Endothelial cell of umbilical vein (primary cell): Measurements from ENCODE around the gene SF3B4. TPM values are rescaled to one million over a fixed set of nuclear protein-coding genes. Genes with fewer than 3 reads are reported as not detected.
"Not testable (repeated sequence)": the region's sequence is repeated elsewhere in the genome, so short reads cannot be mapped to it uniquely, and the experiment has no call there.

Experiments used
- BruUV-seq: library from RNA; stranded (reverse); fragments of 400-500 nt; replicated peaks from 2 replicates; lab custom pipeline; 2021; lab: Mats Ljungman, UMichigan
- CTCF ChIA-PET: fragments of 300-600, 350-600 bp; sonication (Branson Sonifier 250); formaldehyde crosslinking; loops from one replicate; lab custom pipeline; 2021; ENCODE audit warnings: antibody characterized with exemption, inconsistent platforms; lab: Charles Lee
- POLR2A ChIA-PET: fragments of 300-600, 350-600 bp; sonication (Branson Sonifier 250); formaldehyde crosslinking; loops from one replicate; lab custom pipeline; 2021; ENCODE audit warnings: antibody characterized with exemption, inconsistent platforms; lab: Charles Lee
- DNase-seq: peaks from one replicate; pipeline ENCODE4 v3.0.0-alpha.2; 2011; ENCODE audit warnings: low read depth, low spot score
- FAIRE-seq: peaks from 2 replicates; lab custom pipeline; 2011; peaks lifted over from hg19 to GRCh38; lab: Jason Lieb, UNC
- H2AFZ ChIP-seq: 2 replicates; pipeline ENCODE4 v1.6.0; 2012; ENCODE audit warnings: low read depth, low read length, control low read depth, inconsistent platforms
- H3K27ac ChIP-seq: 2 replicates; pipeline ENCODE4 v1.5.1; 2011; ENCODE audit warnings: low read depth, mild to moderate bottlenecking, control low read depth, low read length, moderate library complexity; ENCODE audit not compliant: insufficient read depth
- H3K27me3 ChIP-seq, 2 experiments: 2 replicates each; pipeline versions ENCODE4 v1.6.0 to v1.6.1; 2011; ENCODE audit warnings: low read length in 2 of 2, mixed read lengths in 1 of 2; ENCODE audit not compliant: control insufficient read depth in 2 of 2, insufficient read depth in 2 of 2
- H3K36me3 ChIP-seq, 2 experiments: 2 replicates in 1 of 2; 3 replicates in 1 of 2; pipeline ENCODE4 v1.5.1; 2011; ENCODE audit warnings: low read length in 2 of 2, mild to moderate bottlenecking in 1 of 2, moderate library complexity in 1 of 2; ENCODE audit not compliant: control insufficient read depth in 2 of 2, insufficient read depth in 2 of 2; ENCODE audit errors: extremely low read depth in 1 of 2
- H3K4me1 ChIP-seq: 3 replicates; pipeline ENCODE4 v1.5.1; 2011; ENCODE audit warnings: mild to moderate bottlenecking, low read length; ENCODE audit not compliant: control insufficient read depth, insufficient read depth; ENCODE audit errors: extremely low read depth
- H3K4me2 ChIP-seq: 2 replicates; pipeline ENCODE4 v1.6.1; 2011; ENCODE audit warnings: low read length, control low read depth, mixed read lengths; ENCODE audit not compliant: insufficient read depth
- H3K4me3 ChIP-seq, 3 experiments: fragments of 200-600 bp in 1 of 3; sonication (generic), shearing (Covaris generic) in 1 of 3; replicated peaks in 1 of 3; 2 replicates each; pipeline ENCODE4 v1.5.1; 2011 to 2016; ENCODE audit warnings: control low read depth in 3 of 3, low read length in 3 of 3, mild to moderate bottlenecking in 2 of 3, inconsistent platforms in 1 of 3, low read depth in 1 of 3, moderate library complexity in 1 of 3; ENCODE audit not compliant: insufficient read depth in 1 of 3
- H3K79me2 ChIP-seq: 2 replicates; pipeline ENCODE4 v1.6.0; 2012; ENCODE audit warnings: low read length, inconsistent platforms; ENCODE audit not compliant: control insufficient read depth, insufficient read depth
- H3K9ac ChIP-seq: replicated peaks from 2 replicates; pipeline ENCODE3; 2011; ENCODE audit warnings: low read length, control low read depth; ENCODE audit not compliant: insufficient read depth; ENCODE audit errors: extremely low read depth
- H3K9me1 ChIP-seq: replicated peaks from 3 replicates; pipeline ENCODE4 v1.6.0; 2011; ENCODE audit warnings: mild to moderate bottlenecking, low read length; ENCODE audit not compliant: control insufficient read depth, insufficient read depth; ENCODE audit errors: extremely low read depth
- H3K9me3 ChIP-seq: replicated peaks from 2 replicates; pipeline ENCODE4 v1.5.1; 2012; ENCODE audit warnings: low read length, inconsistent platforms; ENCODE audit not compliant: control insufficient read depth, insufficient read depth
- H4K20me1 ChIP-seq: replicated peaks from 2 replicates; pipeline ENCODE3; 2011; ENCODE audit warnings: mild to moderate bottlenecking, low read length; ENCODE audit not compliant: control insufficient read depth, insufficient read depth; ENCODE audit errors: extremely low read depth
- CTCF ChIP-seq, 2 donors: IDR thresholded peaks; 1 replicate in 1 of 2; 2 replicates in 1 of 2; pipeline ENCODE4 v1.5.1; 2011; ENCODE audit warnings: low read length in 2 of 2, mild to moderate bottlenecking in 2 of 2, moderate library complexity in 2 of 2, control low read depth in 1 of 2, inconsistent platforms in 1 of 2, low read depth in 1 of 2; ENCODE audit not compliant: insufficient read depth in 1 of 2; ENCODE audit errors: extremely low read depth in 1 of 2
- GATA2 ChIP-seq: IDR thresholded peaks from 2 replicates; pipeline ENCODE4 v1.7.0; 2011; ENCODE audit warnings: low read depth, mild to moderate bottlenecking, moderate library complexity, mixed read lengths, low read length; ENCODE audit not compliant: insufficient read length, insufficient read depth
- JUN ChIP-seq: IDR thresholded peaks from 2 replicates; pipeline ENCODE4 v1.6.1; 2011; ENCODE audit warnings: borderline replicate concordance, low read depth; ENCODE audit not compliant: insufficient read length, insufficient read depth
- MAX ChIP-seq: IDR thresholded peaks from 2 replicates; pipeline ENCODE4 v1.6.1; 2011; ENCODE audit not compliant: insufficient read depth, insufficient read length
- MYC ChIP-seq: IDR thresholded peaks from one replicate; pipeline ENCODE4 v1.6.1; 2011; ENCODE audit warnings: mild to moderate bottlenecking, low read depth, low read length
- POLR2A ChIP-seq: IDR thresholded peaks from 2 replicates; pipeline ENCODE4 v1.6.1; 2012; ENCODE audit warnings: low read depth, mild to moderate bottlenecking, control low read depth, low read length
- POLR2AphosphoS5 ChIP-seq: IDR thresholded peaks from 2 replicates; pipeline ENCODE4 v1.6.1; 2012; ENCODE audit warnings: low read depth, mild to moderate bottlenecking, control low read depth, low read length, moderate library complexity; ENCODE audit not compliant: insufficient read depth
- dilution Hi-C: fragments of 300-500 bp; cut with MboI; formaldehyde crosslinking; loops from one replicate; pipeline ENCODE4 v1.15.0; 2019; ENCODE audit warnings: low sequenced_read_pairs; ENCODE audit not compliant: extremely low pct_ligation_motif_present
- intact Hi-C: fragments of 100-400 bp; cut with micrococcal nuclease; formaldehyde crosslinking; loops from one replicate; pipeline ENCODE4 v1.10.0; 2022
- polyA plus RNA-seq, 4 experiments: library from polyadenylated mRNA; depleted of rRNA in 3 of 4; stranded (reverse) in 3 of 4; unstranded in 1 of 4; fragments of >200 nt; gene quantifications; 2 replicates each; pipeline versions ENCODE4 v1.2.1 to v1.2.3, GENCODE V29; 2011 to 2012; ENCODE audit warnings: missing spikeins in 1 of 4
- total RNA-seq: library from RNA; stranded (reverse); gene quantifications from 2 replicates; pipeline ENCODE4 v1.2.3, GENCODE V29; 2021

The SF3B4 gene
- total and polyA plus RNA-seq, 2 donors (not counting 3 experiments of a cell fraction or from before 2014, with no cell fraction given), result 62.7 to 74.4 TPM

GRCh38 chr1:149886121-149886395 is 41.5 kb downstream of the SF3B4 start:
- ChIA-PET CTCF (interaction anchor here (1.2 to 4.1 kb wide), 4 partner anchors 41 to 301 kb away, joined by 3 to 38 read pairs (median 19); no protein-coding TSS in a partner anchor), POLR2A (interaction anchor here (0.6 to 3.6 kb wide), 6 partner anchors 14 to 451 kb away, joined by 4 to 20 read pairs (median 7); partner anchors contain the start of genes BOLA1 and OTUD7B)
- H3K9me1 ChIP-seq, H3K36me3 ChIP-seq, H3K27me3 ChIP-seq, BruUV-seq, H2AFZ ChIP-seq, H3K9me3 ChIP-seq, FAIRE-seq, intact Hi-C loops, DNase-seq, H4K20me1 ChIP-seq, H3K79me2 ChIP-seq: not testable (repeated sequence)
- peak; percentile 87 for TF ChIP-seq POLR2A
- TF ChIP-seq POLR2AphosphoS5, result peak; percentile 52
- Histone ChIP-seq H3K4me2 (peak overlapping the region; percentile 91), H3K9ac (peak overlapping the region; percentile 99), H3K4me1 (peaks cover 16% of the 10 kb centered on the region), H3K4me3 (peak overlapping the region; percentile 40 to 81 (median 42)), H3K27ac (peak overlapping the region; percentile 90)
- dilution Hi-C loops, result loop anchor here (25.0 kb wide), 1 partner anchor 151 kb away; no protein-coding TSS in a partner anchor

GRCh38 chr1:149885339-149886120 is 42.1 kb downstream of the SF3B4 start:
- ChIA-PET POLR2A (interaction anchor here (1.4 to 3.6 kb wide), 3 partner anchors 14 to 125 kb away, joined by 4 to 20 read pairs (median 13); partner anchors contain the start of genes BOLA1 and OTUD7B), CTCF (interaction anchor here (1.2 to 4.1 kb wide), 2 partner anchors 40 to 302 kb away, joined by 3 to 33 read pairs; no protein-coding TSS in a partner anchor)
- FAIRE-seq (peak; percentile 73), DNase-seq (peak; percentile 87)
- Histone ChIP-seq H3K79me2 (no peaks in the 10 kb centered on the region), H3K9me1 (no peaks in the 10 kb centered on the region), H3K9me3 (no peaks in the 10 kb centered on the region), H3K4me3 (peak overlapping the region; percentile 40 to 81 (median 42)), H2AFZ (peak overlapping the region; percentile 26), H3K9ac (peak overlapping the region; percentile 99), H3K36me3 (no peaks in the 10 kb centered on the region), H3K27me3 (no peaks in the 10 kb centered on the region), H3K4me1 (peaks cover 16% of the 10 kb centered on the region), H4K20me1 (no peaks in the 10 kb centered on the region), H3K27ac (peak overlapping the region; percentile 90), H3K4me2 (peak overlapping the region; percentile 91)
- TF ChIP-seq CTCF (IDR thresholded peaks at IDR 0.05; ENCODE audit: extremely low read depth in 1 of 2, insufficient read depth in 1 of 2, low read depth in 1 of 2, low read length in 2 of 2), result peak in 1 of 2 donors; percentile 7
- no peak for TF ChIP-seq GATA2
- TF ChIP-seq MAX, result no peak
- peak; percentile 19 for TF ChIP-seq JUN
- TF ChIP-seq MYC, result no peak
- peak; percentile 12 for TF ChIP-seq POLR2A
- peak; percentile 32 for TF ChIP-seq POLR2AphosphoS5
- BruUV-seq, result no TSS peak
- dilution Hi-C loops (loop anchor here (25.0 kb wide), 1 partner anchor 152 kb away; no protein-coding TSS in a partner anchor), intact Hi-C loops (no loop called here)
